ENCODE measurements around the gene VEPH1.

The VEPH1 gene

DNA sequence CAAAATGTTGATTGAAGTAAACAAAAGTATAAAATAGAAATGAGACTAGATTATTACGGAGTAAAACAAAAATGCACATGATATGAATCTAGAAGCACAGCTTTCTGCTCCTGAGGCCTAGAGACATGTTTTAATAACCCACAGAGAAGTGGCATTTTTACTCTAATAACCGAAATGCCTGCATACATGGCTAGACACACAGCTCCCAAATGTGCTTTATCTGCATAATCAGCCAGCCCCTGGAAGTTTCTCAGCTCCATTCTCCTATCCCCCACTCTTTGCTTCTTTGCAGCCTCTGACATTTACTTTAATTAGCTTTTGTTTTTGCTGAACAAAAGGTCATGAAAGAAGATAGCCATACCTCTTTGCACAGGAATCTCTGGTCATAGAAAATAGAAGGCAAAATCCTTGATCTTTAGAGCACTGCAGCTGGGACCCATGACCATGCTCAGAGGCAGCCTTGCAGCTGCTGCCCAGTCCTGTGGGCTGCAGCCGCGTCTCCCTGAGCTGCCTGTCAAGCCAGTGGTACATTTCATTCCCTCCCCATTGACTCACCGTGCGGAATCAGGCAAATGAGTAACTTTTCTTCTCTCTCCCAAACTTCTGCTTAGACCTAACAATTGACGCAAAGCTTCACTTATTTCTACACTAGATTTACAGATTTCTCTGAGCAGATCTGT, at the start of gene VEPH1:
TSS of gene VEPH1 (minus strand) at position 501 of the 680 bp plus-strand sequence. CDS start 8,067 bp downstream, outside the sequence.
- DNase-seq (ENCODE audit: low read depth): no peak

DNA sequence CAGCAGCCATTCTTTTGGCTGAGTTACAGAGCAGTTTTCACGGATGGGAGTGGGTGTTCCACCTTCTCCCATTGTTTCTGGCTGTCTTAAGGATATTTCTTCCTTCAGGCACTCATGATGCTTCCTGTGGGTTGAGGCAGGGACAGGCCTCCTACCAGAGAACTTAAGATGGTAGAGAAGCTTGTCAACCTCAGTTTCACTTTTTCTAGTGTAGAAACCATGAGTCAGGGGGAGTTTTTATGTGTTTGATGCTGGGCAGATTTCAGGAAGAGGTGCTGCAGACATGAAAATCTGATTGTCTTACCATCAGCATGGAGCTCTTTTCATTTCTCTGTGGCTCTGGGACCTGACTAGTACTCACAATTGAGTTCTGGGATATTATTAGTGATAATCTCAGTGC, 48.7 kb upstream of the VEPH1 start:
- no peak for DNase-seq (ENCODE audit: low read depth)

DNA sequence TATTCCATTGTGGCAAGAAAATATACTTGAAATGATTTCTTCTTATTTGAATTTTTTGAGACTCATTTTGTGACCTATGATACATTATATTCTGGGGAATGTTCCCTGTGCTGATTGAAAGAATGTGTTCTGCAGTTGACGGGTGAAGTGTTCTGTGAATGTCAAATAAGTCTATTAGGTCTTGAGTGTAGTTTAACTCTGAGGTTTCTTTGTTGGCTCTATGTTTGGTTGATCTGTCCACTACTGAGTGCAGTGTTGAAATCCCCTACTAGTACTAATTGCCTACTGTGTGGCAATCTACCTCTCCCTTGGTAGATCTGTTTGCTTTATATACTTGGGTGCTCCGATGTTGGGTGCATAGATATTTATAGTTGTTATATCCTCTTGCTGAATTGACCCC, 46.3 kb upstream of the VEPH1 start:
- no peak for DNase-seq (ENCODE audit: low read depth)

DNA sequence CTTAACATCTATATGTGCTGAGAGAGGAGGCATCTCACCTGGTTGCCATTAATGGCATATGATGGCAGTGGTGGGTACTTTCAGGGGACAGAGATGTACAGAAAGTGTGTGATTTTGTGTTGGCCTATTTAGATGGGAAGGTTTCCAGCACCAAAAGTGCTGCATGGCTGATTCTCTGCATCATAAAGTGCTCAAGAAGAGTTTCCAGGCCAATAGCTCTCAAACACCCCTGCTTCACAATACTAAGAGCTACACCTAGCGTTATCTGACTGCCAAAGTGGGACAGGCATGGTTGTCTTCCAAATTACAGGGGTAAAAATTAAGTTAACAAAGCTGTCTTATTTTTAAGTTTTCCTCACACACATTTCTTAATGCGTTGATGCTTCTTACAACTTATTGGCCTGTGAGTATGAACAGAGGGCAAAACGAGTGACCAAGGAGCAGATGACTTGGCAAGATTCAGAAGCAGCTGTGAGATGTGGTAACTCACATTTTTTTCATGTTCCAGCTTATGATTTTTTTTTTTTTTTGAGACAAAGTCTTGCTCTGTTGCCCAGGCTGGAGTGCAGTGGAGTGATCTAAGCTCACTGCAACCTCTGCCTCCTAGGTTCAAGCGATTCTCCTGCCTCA, 41.4 kb upstream of the VEPH1 start:
- no peak for DNase-seq (ENCODE audit: low read depth)

DNA sequence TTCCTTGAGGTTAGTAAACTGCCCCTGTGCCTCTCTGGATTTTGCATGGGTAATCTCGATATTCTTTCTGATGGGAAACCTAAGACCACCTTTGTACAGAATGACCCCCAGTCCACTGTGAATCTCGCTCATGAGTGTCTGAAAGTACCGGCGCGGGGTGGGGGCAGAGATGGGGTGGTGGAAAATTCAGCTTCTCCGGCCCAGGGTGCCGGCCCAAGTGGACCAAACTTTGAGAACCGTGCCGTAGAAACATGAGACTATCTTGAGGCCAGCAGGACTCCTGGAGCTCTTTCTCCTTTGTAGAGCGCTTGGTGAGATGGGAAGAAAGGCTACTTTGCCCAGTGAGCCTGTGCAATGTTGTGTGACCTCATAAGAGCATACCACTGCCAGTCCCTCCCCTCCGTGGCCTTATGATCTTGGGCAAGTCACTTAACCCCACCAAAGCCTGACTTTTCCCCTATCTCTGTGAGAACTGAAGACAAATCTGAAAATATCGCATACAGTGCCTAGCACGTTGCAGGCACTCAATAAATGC, 40.4 kb upstream of the VEPH1 start:
- no peak for DNase-seq (ENCODE audit: low read depth)

DNA sequence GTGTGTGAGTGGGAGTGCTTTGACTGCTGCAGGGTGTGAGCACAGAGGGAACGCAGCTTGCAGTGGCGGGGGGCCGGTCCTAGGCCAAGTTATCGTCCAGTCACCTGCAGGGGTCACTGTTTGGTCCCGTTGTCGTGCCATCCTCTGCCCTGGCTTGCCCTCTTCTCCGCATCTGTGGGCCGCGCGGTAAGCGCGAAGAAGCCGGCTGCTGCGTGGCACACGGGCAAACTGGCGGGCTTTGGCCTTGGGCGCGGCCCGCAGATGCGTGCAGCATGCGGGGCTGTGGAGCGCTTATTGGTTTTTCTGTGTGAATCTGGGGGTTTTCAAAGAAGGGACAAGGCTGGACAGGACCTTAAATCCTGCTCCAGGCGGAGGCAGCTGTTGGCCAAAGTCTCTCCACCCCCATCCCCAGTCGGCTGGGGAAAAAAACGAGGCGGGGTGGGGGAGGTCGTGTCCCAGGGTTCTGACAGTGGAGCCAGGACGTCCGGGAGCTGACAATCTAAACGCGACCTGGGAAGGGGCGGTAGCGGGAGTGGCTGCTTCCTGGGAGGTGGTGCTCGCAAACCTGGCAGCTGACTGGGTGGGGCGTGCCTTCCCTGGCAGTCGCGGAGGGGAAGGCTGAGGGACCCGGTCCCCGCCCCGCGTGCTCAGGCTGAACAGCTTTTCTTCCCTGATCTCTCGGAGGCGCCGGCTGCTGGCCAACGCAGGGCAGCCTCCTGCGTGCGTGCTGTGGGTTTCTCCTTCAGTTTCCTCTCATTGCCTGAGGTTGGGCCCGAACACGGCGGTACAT, 39.7 kb upstream of the VEPH1 start:
- DNase-seq (ENCODE audit: low read depth): no peak

DNA sequence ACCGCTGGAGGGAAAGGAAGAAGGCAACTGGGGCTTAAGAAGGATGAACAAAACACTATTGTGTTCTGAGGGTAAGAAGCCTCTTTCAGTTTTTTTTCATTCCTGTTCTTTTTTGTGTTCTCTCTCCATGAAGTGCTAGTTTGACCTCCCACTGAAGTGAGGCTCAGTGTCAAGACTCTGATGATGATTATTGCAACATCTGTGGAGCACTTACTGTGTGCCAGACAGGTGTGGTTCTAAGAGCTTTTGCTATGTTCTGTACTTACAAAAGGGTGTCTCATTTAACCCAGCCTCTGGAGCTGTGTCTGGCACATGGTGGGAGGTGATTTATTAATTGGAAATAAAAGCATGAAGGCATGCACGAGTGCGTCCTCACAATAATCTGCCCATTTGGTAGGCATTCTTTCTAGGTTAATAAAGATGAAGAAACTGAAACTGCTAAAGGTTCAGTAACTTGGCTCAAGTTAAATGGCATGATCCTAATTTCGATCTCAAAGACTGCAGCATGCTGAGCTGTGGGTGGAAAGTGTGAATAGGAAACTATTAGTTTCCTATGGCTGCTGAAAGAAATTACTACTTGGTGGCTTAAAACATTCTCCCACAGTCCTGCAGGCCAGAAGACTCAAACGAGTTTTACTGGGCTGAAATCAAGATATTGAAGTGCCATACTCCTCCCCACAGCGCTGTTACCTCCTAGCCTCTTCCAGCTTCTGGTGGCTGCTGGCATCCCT, 38.5 kb upstream of the VEPH1 start:
- no peak for DNase-seq (ENCODE audit: low read depth)

DNA sequence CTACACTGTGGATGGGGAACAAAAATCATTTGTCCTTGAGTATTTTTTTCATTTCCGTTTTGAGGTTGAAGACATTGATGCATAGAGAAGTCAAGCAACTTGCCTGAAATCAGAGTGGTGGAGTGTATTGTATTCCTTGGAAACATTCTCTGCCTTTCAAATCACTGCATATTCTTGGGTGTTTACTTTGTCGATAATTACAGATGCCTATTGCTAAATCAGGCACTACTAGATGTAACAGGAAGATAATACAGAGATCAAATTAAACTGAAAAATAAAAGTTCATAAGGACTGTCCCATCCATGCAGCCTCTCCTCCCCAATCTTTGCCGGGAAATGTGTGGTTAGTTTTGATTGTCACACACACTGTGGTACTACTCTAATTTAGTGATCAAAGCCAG, 37.4 kb upstream of the VEPH1 start:
- no peak for DNase-seq (ENCODE audit: low read depth)

DNA sequence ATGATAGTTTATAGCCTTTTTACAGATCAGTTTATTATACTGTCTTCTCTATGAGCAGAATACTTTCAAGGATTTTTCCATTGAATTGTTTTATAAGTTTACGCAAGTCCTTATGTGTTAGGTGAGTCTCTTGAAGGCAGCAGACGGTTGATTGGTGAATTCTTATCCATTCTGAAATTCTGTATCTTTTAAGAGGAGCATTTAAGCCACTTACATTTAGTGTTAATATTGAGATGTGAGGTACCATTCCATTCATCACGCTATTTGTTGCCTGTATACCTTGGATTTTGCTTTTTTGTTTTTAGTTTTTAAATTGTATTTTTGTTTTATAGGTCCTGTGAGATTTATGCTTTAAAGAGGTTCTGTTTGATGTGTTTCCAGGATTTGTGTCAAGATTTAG, 32.5 kb upstream of the VEPH1 start:
- no peak for DNase-seq (ENCODE audit: low read depth)

DNA sequence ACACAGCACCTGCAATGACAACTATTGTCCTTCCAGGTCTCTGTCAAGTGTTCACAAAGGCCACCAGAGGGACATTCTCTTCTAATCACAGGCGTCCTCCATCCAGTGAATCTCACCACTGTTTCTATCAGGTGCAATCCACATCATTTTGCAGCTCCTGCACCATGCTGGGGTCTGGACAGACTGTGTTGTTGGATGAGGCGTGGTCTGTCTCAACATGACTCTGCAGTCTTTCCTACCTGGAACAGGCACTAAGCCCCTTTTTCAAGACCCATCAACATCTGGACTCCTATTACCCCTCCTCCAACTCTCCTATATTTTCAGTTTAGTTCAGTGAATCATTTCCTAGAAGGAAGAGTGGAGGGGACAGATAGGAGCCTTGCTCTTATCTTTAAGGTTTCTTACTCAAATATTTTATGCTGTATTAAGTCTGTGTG, 31.5 kb upstream of the VEPH1 start:
- no peak for DNase-seq (ENCODE audit: low read depth)

DNA sequence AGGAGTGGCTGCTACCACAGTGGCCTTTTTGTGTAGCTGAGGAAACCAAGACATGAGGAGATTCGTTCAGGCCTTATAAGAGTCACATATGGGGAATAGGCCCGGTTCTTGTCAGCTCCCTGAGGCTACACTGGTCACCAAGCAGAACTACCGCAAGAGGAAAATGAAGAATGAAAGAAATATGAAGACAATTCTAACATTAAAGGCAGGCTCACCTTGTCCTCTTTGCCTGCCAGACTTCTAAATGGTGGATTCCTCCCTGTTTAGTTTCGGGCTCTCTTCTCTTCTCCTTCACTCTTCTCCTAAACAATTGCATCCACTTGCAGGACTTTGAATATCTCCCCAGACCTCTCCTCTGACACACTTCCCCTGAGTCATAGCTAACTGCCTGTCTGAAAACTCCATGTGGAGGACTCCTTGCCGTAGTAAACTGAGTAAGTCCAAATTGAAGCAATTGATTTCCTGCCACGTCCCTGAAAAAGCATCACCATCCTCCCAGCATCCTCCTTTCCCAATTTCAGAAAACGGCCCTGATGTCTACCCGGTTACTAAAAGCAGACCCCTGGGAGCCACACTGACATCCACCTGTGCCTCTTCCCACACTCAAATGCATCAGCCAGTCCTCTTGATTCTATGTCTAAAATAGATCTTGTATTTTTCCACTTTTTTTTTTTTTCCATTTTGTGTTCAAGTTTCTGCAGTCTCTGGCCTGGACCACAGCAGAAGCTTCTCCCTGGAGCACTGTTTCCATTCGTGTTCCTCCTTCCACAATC, 30.3 kb upstream of the VEPH1 start:
- no peak for DNase-seq (ENCODE audit: low read depth)

DNA sequence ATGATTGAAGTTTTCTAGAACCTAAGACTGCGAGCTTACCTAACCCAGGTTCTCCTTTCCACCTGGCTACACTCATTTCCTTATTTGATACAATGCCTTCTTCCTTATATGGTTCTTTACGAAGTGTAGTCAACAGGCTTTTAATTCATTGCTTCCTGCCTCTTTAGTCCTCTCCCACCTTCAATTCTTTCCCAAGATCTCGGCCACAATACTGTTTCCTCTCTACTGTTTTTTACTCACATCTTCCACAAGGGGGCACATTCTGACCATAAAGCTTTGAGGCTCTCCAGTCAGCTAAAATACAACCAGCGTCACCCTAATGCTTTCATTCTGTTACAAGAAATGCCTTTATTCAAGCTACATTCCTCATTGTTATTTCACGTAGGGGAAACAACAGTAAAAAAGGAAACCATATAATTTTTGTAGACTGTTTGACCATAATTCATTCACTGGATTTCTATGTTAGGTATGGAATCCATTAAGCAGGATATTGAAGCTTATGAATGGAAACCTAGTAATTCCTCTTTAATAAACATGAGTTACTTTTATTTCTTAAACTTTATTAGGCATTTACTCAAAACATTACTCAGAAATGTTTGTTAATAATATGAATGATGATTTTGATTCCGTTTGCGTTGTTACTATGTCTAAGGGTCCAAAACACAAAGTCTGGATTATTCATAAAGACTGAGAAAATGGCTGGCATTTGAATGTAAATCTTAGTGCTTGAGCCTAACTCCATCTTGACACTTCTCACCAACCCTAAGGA, 29.5 kb upstream of the VEPH1 start:
- no peak for DNase-seq (ENCODE audit: low read depth)

DNA sequence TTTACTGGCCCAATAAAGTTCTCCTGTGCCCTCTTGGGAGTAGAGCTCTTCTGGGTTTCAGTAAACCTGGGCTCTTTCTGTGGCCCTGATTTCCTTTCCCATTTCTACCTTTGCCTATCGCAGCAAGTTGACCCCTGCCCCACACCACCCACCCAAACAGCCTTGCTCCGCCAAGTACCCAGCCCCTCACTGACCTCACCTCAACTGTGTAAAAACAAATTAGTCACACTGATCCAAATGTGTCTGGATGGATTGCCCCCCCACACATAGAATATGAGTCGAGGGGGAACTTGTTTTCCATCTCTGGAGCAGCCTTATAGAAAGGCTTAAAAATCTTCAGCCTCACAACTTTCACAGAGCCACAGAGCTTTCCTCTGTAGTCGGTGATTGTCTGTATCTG, 28.6 kb upstream of the VEPH1 start:
- DNase-seq (ENCODE audit: low read depth): no peak

DNA sequence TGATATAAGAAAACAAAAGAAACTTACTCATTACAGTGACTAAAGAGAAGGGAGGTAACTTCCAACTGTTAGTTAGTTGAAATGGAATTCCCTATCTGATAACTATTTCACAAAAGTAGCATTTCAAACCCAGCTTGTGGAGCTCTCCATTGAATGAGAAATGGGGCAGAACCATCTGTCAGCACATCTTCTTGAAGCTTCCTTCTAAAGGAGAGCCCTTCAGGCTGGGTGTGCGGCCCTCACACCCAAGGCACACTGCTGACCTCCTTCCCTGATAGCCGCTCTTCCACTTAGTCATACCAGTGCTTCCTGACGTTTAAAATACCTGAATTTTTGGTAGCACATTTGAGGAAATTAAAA, 28.1 kb upstream of the VEPH1 start:
- DNase-seq (ENCODE audit: low read depth): no peak

DNA sequence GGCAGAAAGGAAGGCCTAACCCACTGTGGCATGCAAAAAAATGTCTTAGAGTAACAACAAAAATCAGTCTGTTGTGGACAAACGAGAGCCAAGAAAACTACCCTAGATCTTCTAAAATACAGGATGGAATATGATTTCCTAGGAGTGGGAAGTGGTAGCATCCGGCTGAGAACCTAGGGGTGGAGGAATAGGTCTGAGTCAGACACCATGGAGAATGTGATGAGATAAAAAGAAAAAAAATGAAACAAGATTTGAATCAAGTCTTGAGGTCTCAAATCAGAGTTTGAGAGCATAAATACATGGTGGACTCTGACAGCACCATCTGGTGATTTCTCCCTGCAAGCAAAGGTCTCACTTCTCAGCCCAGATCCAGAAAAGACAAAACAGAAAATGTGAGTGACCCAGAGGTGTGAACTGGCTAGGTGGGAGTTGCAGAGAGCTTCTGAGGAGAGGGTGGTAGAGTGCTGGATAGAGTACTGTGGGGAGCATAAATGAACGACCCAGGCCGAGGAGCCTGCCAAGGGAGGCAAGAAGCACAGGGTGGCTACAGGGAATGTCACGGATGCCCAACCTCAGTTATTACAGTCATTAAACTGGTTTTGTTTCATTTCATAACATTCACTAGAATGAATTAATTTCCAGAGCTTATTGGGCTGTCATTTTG, 27.6 kb upstream of the VEPH1 start:
- no peak for DNase-seq (ENCODE audit: low read depth)

DNA sequence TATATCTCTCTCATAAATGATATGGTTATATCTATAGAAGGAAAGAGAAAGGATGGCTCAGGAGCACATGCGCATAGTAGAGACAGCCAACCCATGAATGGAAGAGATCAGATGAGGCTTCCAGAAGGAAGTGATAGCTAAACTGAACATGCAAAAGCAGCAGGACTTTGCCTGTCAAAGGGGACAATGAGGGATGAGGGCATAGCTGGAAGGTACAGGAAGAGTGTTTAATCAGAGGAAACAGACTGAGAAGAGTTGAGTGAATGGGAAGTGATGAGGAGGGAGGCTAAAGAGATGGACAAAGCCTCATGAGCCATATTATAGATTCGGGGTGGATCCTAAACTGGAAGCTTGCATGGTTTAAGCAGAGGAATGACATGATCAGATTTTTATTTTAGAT, 26.5 kb upstream of the VEPH1 start:
- no peak for DNase-seq (ENCODE audit: low read depth)

DNA sequence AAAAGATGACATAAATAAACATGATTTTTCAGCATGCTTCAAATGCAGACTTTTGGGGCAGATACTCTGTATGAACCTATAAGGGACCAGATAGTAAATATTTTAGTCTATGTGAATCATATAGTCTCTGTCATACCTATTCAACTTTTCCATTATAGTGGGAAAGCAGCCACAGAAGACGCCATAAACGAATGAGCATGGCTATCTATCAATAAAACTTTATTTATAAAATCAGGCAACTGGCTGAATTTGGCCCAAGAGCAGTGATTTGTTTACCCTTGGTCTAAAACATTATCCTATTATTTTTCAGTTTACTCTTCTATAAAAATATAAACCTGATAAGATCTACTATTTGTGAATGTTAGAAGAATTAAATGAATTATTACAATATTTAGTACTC, 25.9 kb upstream of the VEPH1 start:
- DNase-seq (ENCODE audit: low read depth): no peak

DNA sequence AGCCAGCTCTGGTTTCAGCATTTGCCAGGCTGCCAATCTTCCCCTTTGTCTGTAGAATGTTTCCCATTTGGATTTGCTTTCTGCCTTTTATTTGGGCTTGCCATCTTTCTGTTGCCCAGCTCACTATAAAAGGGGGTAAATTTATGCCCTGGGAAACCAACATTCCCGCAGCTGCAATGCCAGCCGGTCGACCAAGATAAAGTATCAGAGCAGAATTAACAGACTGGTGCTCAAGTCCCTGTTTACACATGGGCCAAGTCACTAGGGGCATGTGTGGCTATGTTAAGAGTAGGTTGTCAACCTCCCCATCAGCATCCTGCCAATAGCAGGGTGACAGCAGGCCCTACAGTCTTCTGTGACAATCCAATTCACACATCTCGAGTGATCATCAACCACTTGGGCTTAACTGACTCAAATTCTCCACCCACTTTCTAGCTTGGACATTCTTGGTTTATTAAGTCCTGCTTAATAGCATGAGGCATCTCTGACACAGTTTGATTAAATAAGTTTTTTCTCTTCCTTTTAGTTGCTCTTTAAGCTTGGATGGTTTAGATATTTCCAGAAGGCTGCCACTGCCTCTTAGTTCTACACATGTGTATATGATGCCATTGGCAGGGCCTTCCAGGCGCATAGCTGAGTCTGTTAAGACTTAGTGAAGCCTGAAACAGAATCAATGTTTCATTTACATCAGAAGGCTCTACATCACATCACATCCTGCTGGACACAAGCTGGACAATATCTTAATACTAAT, 24.1 kb upstream of the VEPH1 start:
- DNase-seq (ENCODE audit: low read depth): no peak

DNA sequence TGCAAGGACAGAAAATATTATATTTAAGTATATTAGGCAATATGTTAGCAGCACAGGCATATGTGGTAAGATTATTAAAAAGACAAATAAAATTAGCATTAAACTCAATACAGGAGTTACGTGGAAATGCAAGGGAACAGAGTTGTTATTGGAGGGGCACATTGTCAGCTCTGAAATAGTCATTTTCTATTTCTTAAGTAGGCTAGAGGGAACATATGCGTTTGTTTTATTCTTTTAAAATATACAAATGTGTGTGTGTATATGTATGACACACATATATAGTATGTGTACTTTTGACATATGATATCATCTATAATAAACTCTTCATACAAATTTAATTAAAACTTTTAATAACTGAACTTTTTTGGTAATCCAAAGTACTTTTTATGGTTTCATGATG, 22.8 kb upstream of the VEPH1 start:
- no peak for DNase-seq (ENCODE audit: low read depth)

DNA sequence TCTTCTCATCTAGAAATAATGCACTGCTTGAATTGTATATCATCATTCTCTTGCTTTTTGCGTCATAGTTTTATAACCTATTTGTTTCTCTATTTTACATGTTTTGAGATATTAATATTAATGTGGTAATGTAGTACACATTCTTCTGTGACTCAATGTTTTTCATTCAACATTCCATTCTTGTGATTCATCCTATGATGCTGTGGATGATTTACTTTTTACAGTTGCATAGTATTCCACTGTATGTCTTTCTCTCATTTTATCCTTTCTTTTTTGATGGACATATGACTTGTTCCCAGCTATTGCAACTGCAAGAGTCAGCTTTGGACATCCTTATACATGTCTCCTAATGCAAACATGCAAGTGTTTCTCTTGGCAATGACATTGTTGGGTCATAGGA, 20.6 kb upstream of the VEPH1 start:
- no peak for DNase-seq (ENCODE audit: low read depth)

All from T-helper 22 cell (primary cell).